H7 (cell line): ENCODE data around the gene PTAR1. TPM values are rescaled to one million over a fixed set of nuclear protein-coding genes. Genes with fewer than 3 reads are reported as not detected.
"Not testable (repeated sequence)": the region's sequence is repeated elsewhere in the genome, so short reads cannot be mapped to it uniquely, and the experiment has no call there.

Experiments used
- DNase-seq: peaks from one replicate; pipeline ENCODE4 v3.0.0; 2012
- H3K27me3 ChIP-seq: 2 replicates; pipeline ENCODE4 v1.6.0; 2011; ENCODE audit warnings: mild to moderate bottlenecking, low read length; ENCODE audit not compliant: control insufficient read depth, insufficient read depth
- H3K36me3 ChIP-seq: replicated peaks from 2 replicates; pipeline ENCODE4 v1.5.1; 2011; ENCODE audit warnings: low read length; ENCODE audit not compliant: control insufficient read depth, insufficient read depth
- H3K4me3 ChIP-seq: 2 replicates; pipeline ENCODE4 v1.5.1; 2011; ENCODE audit warnings: low read depth, mild to moderate bottlenecking, control low read depth, low read length, moderate library complexity; ENCODE audit not compliant: insufficient read depth
- total RNA-seq: library from RNA; depleted of rRNA; stranded (reverse); fragments of >200 nt; shearing (Covaris generic); gene quantifications from 2 replicates; pipeline ENCODE4 v1.2.3, GENCODE V29; 2014; rRNA removed

PTAR1 gene, protein sequence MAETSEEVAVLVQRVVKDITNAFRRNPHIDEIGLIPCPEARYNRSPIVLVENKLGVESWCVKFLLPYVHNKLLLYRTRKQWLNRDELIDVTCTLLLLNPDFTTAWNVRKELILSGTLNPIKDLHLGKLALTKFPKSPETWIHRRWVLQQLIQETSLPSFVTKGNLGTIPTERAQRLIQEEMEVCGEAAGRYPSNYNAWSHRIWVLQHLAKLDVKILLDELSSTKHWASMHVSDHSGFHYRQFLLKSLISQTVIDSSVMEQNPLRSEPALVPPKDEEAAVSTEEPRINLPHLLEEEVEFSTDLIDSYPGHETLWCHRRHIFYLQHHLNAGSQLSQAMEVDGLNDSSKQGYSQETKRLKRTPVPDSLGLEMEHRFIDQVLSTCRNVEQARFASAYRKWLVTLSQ
- total RNA-seq, result 66.7 and 113 TPM in 2 replicates

GRCh38 chr9:69759421-69760277 lies at the start of gene PTAR1:
Gene PTAR1 (minus strand): TSS chr9:69760011. CDS start chr9:69759938, 73 bp downstream.
- peaks cover 2% of the 10 kb centered on the region; the same call in 1 of the 2 replicates for H3K36me3 ChIP-seq
- H3K27me3 ChIP-seq, result no peaks in the 10 kb centered on the region
- peak within 1 kb of the TSS; percentile 83 for H3K4me3 ChIP-seq
- DNase-seq, result peak; percentile 90

- no peak overlapping the region for H3K4me3 ChIP-seq
- H3K27me3 ChIP-seq, result no peaks in the 10 kb centered on the region
- peak; percentile 65 for DNase-seq
- no peaks in the 10 kb centered on the region for H3K36me3 ChIP-seq
Observed at GRCh38 chr9:69809304-69809863, 49.6 kb upstream of the PTAR1 start.

DNA sequence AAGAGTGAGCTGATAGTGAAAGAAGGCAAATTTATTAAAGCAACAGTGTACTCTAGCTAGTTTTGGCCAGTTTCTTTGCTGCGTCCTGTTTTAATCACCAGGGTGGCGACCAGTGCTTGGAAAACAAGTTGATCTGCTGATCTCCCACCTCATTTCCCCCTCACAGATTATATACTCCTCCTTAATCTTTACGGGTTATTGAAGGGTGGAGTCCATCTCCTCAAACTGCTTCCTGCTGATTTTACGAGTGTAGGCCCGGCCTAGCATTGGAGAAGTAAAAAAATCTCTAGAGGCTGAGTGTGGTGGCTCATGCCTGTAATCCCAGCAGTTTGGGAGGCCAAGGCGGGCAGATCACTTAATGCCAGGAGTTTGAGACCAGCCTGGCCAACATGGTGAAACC lies 46.8 kb upstream of the PTAR1 start:
- no peaks in the 10 kb centered on the region for H3K27me3 ChIP-seq
- no peak overlapping the region for H3K4me3 ChIP-seq
- no peak for DNase-seq
- no peaks in the 10 kb centered on the region for H3K36me3 ChIP-seq

GRCh38 chr9:69805962-69806515 lies 46.2 kb upstream of the PTAR1 start:
- no peak for DNase-seq
- no peaks in the 10 kb centered on the region for H3K36me3 ChIP-seq
- no peak overlapping the region for H3K4me3 ChIP-seq
- H3K27me3 ChIP-seq, result no peaks in the 10 kb centered on the region

DNA sequence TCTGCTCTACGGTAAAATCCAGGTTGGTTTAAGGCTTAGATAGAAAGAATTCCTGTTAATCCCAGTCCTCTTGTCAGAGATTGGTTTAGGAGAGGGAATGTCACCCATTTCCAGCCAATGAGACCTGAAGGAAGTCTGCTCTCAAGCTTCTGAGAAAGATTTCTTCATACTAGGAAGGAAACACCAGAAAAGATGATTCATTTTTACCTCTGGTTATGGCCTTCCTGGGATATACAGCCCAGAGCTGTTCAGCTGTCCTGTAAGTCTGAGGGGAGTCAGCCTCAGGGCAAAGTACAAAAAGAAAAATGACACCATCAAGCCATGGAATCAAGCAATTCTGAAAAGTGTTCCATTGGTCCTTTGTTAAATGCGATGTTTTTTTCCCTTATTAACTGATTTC lies 42.2 kb upstream of the PTAR1 start:
- no peak overlapping the region for H3K4me3 ChIP-seq
- H3K27me3 ChIP-seq, result no peaks in the 10 kb centered on the region
- no peaks in the 10 kb centered on the region; the same call in 1 of the 2 replicates for H3K36me3 ChIP-seq
- no peak for DNase-seq

DNA sequence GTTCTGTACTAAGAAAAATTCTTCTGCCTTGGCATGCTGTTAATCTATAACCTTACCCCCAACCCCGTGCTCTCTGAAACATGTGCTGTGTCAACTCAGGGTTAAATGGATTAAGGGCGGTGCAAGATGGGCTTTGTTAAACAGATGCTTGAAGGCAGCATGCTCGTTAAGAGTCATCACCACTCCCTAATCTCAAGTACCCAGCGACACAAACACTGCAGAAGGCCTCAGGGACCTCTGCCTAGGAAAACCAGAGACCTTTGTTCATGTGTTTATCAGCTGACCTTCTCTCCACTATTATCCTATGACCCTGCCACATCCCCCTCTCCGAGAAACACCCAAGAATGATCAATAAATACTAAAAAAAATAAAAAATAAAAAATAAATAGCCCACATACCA lies 40.2 kb upstream of the PTAR1 start:
- DNase-seq, H3K4me3 ChIP-seq, H3K27me3 ChIP-seq, H3K36me3 ChIP-seq: not testable (repeated sequence)

- not testable (repeated sequence) for H3K36me3 ChIP-seq, DNase-seq, H3K27me3 ChIP-seq
Observed at GRCh38 chr9:69799521-69799920, 39.7 kb upstream of the PTAR1 start.

GRCh38 chr9:69798744-69799143 lies 38.9 kb upstream of the PTAR1 start:
- Histone ChIP-seq H3K36me3 (no peaks in the 10 kb centered on the region; the same call in 1 of the 2 replicates), H3K27me3 (no peaks in the 10 kb centered on the region)
- DNase-seq, result no peak

More at GRCh38 chr9:69799521-69799920, 39.7 kb upstream of the PTAR1 start:
- not testable (repeated sequence) for H3K4me3 ChIP-seq

DNA sequence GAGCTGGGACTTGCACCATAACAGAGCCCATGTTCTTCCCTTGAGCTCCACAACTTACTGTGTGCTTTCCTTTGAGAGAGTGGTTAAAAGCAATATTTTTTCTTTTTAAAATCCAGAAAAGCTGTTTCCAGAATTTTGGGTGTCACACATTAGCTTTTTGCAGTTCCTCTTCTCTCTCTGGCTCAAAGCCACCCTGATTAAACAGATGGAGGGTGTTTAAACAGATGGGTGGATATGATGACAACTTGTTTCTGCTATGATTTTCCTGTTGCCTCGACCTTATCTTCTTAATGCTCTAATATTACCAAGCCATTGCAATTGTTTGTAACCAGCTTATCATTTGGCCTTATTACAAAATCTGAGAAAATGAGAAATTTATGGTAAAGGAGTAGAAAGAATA lies 37.9 kb upstream of the PTAR1 start:
- no peaks in the 10 kb centered on the region for H3K27me3 ChIP-seq
- H3K36me3 ChIP-seq, result no peaks in the 10 kb centered on the region; the same call in 1 of the 2 replicates
- no peak overlapping the region for H3K4me3 ChIP-seq
- DNase-seq, result no peak

More at GRCh38 chr9:69798744-69799143, 38.9 kb upstream of the PTAR1 start:
- no peak overlapping the region for H3K4me3 ChIP-seq

- H3K4me3 ChIP-seq, result no peak overlapping the region
- no peaks in the 10 kb centered on the region; the same call in 1 of the 2 replicates for H3K36me3 ChIP-seq
- no peak for DNase-seq
- H3K27me3 ChIP-seq, result no peaks in the 10 kb centered on the region
Observed at GRCh38 chr9:69794356-69794755, 34.5 kb upstream of the PTAR1 start.

DNA sequence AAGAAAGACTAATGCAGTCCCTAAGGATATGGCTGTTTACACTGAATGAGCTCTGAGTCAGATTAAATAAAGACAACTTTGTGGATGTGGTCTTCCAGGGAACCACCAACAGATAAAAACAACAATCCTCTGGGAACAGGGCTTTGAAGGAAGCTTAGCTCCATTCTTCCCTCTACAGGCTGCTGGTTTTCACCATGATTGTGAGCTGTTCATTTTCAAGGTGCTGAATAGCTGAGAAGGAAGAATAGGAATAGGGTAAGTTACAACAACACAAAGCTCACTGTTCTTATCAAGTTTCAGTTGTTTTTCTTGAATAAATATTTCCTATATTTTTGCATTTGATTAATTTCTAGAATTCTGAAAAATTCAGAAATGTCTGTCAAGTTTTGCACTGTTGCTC lies 25.9 kb upstream of the PTAR1 start:
- DNase-seq, result peak; percentile 24
- Histone ChIP-seq H3K36me3 (no peaks in the 10 kb centered on the region), H3K27me3 (no peaks in the 10 kb centered on the region), H3K4me3 (no peak overlapping the region)

- no peak overlapping the region for H3K4me3 ChIP-seq
- H3K36me3 ChIP-seq, result no peaks in the 10 kb centered on the region
- DNase-seq, result no peak
- no peaks in the 10 kb centered on the region for H3K27me3 ChIP-seq
Observed at GRCh38 chr9:69773258-69773657, 13.4 kb upstream of the PTAR1 start.

DNA sequence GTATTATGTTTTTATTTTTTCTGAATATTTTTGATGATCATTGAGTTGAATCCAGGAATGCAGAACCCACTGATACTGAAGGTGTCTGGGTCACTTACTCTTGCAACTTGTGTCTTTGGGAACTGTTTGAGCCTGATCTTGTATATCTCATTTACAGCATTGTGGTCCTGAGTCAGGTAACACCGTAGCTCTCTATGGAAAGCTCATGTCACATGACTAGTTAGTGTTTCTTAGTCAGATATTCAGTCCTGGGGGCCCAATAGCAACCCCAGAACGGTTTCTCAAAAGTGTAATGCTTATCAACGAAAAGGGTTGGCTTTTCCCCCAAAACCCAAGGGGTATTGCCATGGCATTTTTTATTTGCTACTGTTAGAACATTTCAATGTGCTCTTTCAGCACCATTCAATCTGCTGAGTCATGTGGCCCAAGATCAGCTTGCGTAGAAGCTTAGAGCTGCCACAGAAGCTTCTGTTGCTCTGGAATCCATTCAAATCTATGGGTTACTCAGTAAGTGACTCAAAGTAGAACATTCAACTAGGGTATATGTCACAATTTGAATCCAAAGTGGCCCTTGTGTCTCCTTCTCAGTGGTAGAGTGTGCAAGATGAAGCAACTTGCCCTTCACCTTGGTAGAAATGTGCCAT lies 12.1 kb upstream of the PTAR1 start:
- H3K27me3 ChIP-seq, result no peaks in the 10 kb centered on the region
- H3K36me3 ChIP-seq, result no peaks in the 10 kb centered on the region
- no peak overlapping the region for H3K4me3 ChIP-seq
- DNase-seq, result no peak

- Histone ChIP-seq H3K36me3 (no peaks in the 10 kb centered on the region), H3K4me3 (no peak overlapping the region), H3K27me3 (no peaks in the 10 kb centered on the region)
- DNase-seq, result no peak
Observed at GRCh38 chr9:69768716-69769115, 8.9 kb upstream of the PTAR1 start.
